ENCODE results near the gene BAZ2A.

DNA sequence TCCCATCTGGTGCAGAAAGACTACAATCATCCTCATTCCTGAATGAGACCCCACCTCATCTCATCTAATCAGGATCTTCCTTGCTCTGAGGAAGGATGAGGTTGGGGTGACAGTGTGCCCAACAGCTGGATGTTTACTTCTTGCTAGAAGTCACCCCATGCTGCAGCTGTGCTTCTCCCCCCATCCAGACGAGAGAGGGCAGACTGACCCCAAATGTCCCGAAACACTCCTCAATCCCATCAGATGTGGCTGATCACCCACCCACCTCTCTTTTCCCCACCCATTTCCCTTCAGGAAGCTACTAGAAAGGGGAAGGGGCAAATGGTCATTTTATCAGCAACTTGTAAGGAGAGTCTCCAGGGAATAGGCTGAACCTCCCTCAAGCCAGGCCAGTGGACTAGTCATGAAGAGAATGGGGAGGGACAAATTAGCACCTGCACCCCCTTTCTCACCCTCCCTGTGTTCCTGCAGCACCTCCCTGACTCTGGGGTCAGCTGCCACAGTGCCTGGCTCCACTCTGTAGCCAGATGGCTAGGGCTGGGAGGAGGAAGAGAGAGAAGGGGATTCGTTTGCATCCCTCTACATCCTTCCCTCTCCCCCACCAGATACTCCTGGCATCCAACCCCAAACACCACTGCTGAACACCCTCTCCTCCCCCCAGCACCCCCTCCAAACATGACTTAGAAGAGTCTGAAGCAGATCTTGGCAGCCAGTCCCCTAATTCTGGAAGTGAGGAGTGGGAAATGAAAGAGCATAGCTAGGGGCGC is 2.8 kb upstream of the BAZ2A start:
- TF ChIP-seq, protein P1, sequence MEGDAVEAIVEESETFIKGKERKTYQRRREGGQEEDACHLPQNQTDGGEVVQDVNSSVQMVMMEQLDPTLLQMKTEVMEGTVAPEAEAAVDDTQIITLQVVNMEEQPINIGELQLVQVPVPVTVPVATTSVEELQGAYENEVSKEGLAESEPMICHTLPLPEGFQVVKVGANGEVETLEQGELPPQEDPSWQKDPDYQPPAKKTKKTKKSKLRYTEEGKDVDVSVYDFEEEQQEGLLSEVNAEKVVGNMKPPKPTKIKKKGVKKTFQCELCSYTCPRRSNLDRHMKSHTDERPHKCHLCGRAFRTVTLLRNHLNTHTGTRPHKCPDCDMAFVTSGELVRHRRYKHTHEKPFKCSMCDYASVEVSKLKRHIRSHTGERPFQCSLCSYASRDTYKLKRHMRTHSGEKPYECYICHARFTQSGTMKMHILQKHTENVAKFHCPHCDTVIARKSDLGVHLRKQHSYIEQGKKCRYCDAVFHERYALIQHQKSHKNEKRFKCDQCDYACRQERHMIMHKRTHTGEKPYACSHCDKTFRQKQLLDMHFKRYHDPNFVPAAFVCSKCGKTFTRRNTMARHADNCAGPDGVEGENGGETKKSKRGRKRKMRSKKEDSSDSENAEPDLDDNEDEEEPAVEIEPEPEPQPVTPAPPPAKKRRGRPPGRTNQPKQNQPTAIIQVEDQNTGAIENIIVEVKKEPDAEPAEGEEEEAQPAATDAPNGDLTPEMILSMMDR (IDR thresholded peaks at IDR 0.05; ENCODE audit: insufficient read depth, low read depth, low read length) = no peak
- no peak for TF ChIP-seq EZH2 (IDR thresholded peaks at IDR 0.05; ENCODE audit: insufficient read depth, low read length)

Data from astrocyte (in vitro differentiated cells and primary cell).